Activated T-cell treated with anti-CD3 and anti-CD28 coated beads for 24 hours (primary cell): ENCODE measurements around the gene YIPF3.
"Not testable (repeated sequence)": the region's sequence is repeated elsewhere in the genome, so short reads cannot be mapped to it uniquely, and the experiment has no call there.

Experiments
- DNase-seq: peaks from one replicate; pipeline ENCODE4 v3.0.0-alpha.2; 2020; ENCODE audit warnings: low read depth

YIPF3 gene

DNA sequence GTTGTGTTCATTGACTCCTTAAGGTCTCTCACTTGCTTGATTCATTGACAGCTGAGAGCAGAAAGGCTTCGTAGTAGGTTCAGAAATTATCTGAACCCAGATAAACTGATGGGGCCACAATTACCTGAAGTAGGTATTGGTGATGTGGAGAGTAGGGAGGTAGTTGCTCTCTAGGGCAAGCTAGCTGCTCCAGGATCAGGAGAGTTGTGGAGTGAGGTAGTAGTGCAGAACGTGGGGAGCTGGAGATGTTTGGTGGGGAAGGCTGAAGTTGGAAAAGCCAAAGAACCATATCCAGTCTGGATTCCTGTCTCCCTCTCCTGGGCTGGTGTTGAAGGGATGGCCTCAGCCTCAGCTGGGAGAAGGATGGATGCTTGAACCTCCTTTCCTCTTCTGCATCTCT lies 23.5 kb downstream of the YIPF3 start:
- DNase-seq = no peak

DNA sequence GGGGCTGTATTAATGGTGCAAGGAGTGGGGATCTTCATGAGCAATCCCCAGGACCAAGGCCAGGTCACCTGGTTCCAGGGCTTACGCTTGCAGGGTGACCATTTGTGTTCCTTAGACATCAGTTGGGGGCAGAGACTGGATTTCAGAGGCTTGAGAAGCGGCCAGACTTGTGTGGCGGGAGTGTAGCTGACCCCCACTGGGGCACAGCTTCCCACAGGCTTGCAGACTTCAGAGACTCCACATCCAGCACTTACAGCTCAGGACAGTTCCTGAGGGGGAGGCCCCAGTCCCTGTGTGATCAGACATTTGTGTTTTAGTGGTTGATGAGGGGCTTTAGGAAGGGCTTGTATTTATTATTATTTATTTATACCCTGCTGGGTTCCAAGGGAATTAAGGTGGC lies 24.1 kb downstream of the YIPF3 start:
- DNase-seq = no peak

DNA sequence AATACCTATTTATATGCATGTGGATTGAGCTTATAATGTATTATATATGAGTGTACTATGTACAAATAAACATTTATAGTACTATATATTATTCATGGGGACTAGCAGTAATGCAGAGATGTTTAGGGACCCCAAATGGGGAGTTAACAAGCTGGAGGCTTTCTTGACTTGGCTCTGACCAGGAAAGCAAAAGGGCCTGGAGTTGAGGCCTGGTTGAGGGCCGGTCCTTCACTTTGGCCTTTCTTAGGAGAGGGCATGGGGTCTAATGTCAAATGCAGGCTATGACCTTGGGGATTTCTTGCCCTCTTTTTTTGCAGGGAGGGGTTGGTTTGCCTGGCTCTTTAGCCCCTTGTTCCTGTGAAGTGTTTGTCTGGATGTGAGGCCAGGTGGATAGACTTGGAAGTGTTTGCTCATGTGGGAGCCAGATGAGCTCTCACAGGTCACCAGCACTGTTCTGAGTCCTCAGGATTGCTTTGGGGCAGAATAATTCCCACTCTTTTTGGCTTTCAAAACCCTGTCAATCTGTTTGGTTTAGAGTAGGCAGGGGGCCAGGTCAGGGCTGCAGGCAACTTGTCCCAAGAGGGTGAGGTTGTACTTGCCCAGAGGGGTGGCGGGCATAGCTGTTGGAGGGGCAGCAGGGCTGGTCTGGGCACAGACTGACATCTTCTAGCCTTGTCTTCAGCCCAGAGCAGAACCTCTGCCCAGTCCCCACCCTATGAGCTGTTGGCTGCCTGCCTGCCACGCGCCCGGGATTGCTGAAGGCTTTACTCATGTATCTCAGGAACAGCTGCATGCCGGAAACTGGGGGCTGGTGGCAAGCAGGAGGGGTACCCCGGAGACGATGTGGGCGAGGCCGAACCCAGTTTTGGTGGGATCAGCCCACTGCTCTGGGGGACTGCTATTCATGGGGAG lies 24.7 kb downstream of the YIPF3 start:
- DNase-seq = no peak

DNA sequence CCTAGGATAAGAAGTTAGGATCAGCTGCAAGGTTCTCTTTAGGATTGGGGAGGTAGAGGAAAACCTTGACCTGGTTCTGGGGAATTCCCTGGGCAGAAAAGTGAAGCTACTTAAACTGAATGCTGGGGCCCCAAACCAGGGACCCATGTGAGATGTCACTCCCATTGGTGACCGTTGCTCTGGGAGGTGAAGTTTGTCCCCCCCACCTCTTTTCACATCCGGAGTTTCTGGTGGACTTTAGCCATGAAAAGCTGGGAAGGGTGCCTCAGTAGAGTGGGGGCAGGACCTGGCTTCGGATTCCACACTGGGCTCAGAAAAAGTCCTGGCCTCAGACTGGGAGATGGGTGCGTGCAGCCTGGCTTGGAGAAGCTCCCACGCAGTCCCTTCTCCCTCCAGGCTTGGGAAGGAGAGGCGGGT lies 26.2 kb downstream of the YIPF3 start:
- DNase-seq = no peak

DNA sequence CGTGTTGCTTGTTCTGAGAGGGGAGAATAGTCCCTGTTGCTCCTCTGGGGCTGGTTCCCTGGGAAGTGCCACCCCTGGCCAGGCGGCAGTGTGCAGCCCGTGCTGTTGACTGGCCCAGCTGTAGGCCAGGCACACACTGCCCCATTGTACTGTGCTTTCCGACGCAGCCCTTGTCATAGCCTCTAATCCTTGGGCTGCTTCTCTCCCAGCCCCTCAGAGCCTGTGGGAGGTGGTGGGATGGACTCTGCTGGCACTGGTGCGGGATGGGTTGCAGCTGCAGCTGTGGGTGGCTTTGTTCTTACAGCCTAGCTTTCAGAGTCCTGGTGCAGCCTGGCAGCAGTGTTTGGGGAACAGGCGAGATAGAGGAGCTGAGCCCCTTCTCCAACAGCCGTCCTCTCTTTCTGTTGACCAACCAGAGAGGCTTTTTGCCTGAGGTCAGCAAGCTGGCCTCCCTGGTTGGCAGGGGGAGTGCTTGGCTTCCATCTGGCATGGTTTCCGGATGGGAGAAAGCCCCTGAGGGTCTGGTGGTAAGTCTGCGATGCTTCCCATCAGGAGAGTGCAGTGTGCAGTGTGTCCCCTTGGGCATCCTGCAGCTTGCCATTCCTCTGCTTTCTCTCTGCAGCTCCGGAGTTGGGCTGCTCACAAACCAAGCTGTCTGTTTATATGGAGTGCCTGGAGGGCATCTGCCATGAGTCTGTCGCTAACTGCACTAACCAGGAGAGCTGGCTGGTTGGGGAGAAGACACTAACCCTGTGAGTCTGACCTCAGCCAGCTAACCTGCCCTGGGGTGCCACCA lies 27.3 kb downstream of the YIPF3 start:
- DNase-seq = no peak

DNA sequence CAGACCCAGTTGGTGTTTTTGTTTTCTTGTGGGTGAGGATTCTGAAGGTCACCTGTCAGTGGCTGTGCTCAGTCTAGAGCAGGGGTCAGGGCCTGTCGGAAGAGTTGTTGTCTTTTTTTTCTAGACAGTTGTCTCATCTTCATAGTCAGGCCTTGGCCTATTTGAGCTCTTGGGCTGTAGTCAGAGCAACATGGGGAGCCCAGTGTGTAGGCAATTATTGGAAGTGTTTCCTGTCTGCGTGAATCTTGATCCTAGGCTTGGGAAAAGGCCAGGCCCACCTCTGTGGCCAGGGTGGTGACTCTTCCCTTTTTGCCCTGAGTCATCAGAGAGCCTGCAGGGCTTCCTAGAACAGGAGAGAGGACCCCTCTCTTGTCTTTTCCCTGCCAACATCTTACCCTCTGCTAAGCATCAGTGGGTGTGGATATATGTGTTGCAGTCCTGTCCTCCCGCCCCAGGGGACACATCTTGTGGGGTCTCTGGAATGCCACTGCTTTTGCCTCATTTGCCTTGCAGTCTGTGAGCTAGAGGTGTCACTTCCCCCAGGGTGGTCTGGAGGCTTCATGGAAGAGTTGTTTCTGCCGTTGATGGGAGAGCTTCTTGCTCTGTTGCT lies 28.0 kb downstream of the YIPF3 start:
- DNase-seq = no peak

DNA sequence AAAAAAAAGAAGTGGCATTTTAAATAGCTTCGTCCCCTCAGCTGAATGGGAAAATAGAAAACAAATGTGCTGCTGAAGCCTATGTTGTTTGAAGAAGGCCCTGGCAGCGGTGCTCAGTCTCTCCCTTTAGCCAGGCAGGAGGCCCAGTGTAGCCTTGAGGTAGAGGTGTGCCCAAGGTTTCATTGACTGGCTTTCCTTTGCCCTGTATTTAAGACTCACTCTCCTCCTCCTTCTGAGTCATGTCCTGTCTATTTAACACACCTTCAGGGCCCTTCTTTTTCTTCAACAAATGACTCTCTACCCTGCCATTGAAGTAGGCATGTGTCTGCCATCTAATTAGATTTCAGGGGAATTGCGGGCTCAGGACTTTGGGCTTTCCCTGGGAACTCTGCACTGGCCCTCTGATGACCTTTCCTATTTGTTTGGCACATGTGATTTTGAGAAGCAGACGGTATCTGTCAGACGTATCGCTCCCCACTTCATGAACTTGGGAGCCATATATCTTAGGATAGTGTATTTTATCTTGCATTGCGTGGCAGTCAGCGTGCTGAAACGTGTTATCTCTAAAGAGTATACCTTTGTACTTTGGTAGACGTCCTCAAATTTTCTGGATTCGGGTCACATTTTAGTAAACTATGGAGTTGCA lies 35.0 kb downstream of the YIPF3 start:
- no peak for DNase-seq

DNA sequence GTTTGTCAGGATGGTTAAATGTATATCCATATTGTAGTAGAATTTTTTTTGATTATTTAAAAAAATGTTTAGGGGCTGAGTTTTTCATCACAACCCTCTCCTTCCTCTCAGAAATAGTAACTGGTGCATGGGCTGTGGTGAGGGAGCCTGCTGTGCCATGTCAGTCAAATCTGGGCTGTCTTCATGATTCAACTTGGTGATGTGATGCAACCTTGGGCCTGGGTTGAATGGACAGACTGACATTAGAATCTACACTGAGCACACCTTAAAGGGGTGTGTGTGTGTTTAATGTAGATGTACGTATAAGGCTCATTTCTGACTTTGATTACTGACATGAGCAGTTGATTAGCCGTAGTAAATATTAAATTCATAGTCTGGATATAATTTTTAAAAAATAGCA lies 35.7 kb downstream of the YIPF3 start:
- DNase-seq = no peak

DNA sequence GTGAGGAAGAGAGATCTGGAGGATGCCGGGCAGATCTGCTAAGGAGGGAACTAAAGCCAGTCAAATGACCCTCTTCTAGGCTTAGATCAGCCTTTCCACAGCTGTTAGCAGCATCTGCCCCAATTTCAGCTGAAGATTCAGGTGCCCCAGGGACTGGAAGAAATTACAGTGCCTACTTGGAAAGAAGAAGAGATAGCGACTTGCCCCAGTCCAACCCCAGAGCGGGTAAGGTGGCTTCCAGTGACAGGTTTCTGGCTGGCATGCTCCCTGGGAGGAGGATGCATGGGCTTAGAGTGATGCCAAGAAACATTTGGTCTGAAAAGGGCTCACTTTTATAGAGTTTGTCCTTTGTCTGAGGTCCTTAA lies 38.7 kb downstream of the YIPF3 start:
- no peak for DNase-seq

DNA sequence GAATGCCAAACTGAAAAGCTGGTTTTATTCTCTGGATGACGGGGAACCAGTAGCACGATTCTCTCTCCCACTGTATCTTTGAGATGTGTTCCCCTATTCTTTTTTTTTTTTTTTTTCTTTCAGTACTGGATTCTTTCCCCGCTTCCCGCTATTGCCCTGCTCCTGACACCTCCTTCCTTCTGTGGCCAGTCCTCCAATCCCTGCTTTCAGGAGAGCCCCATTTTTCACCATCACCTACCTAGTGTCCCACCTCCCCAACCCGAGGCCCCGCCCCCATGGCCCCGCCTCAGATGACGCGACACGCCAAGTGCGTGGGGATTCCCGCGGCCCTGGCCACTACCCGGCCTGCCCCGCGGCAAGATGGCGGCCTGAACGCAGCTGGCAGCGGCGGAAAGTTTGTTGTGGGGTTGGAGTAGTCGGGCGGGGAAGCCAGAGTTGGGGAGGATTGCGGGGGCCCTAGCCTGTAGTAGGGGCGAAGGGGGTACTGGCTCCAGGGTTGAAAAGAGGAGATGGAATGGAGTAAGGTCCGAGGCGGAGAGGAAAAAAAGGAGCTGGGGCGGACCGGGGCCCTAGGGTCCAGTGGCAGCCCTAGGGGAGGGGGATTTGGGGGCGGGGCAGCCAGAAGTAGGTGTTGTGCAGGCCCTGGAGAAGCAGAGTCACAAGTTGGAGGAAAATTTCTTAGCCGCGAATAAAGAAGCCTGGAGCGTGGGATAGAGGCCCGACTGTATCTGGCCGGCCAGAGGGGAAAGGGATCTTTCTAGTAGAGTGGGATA lies 39.3 kb downstream of the YIPF3 start, which contains the start of gene TJAP1:
TJAP1 (plus strand) TSS at position 336 of the 773 bp plus-strand sequence. CDS start 21,432 bp downstream, outside the sequence.
- peak; percentile 96 for DNase-seq

DNA sequence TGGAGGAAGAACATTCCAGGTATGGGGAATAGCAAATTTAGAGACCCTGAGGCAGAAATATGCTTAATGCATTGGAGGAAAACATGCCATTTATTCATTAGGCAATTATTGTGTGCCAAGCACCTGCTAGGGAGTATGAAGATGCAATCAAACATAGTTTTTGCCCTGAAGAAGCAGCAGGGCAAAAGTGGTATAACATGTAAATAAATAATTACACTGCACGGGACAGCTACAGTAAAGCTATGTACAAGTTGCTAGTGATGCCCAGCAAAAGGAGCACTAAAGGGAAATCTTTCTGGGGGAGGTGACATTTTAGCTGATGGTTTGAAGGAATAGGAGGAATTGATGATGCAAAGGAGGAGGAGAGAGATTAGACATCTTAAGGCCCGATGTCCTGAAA lies 40.0 kb downstream of the YIPF3 start:
- DNase-seq = no peak

DNA sequence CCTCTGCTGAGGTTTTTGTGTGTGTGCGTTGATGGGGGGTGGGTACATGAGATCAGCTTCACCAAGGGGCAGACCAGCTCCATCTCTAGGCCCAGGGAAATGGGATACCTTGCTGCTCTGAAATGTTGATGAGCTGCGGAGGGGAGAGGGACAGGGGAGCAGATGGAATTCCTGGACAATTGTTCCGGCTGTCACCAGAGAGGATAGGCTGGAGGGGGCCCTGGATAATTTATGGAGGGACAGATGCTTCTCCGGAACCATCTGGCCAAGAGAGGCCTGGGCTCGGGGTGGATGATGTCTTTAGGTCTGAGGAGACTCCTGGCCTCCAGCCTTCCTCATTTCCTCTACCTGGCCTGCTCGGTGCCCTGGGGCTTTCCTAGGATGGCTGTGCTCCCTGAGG lies 41.2 kb downstream of the YIPF3 start:
- DNase-seq = no peak

DNA sequence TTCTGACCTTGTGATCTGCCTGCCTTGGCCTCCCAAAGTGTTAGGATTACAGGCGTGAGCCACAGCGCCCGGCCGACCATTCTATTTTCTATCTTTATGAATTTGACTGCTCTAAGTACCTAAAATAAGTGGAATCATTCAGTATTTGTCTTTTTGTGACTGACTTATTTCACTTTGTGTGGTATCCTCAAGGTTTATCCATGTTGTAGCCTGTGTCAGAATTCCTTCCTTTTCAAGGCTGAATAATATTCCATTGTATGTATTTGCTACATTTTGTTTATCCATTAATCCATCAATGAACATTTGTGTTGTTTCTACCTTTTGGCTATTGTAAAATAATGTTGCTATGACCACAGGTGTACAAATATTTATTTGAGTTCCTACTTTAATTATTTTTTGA lies 44.2 kb downstream of the YIPF3 start:
- DNase-seq = no peak

DNA sequence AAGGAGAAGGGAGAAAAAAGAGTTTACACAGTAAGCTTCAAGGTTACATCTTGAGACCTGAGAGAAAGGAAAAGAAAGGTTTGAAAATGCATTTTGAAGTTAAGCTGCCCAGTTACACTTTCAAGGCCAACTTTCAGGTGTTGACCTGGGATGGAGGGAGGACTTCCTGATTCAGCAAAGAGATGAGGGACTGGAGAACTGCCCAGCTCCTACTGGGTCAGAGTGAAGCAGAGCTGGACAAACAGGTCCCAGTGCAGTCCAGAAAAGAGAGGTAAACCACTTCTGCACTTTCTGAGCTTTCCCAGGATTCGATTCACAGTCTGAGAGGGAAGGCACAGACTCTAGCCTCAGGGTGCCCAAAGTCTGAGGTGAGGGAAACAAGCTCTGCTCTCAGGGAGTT lies 45.3 kb downstream of the YIPF3 start:
- no peak for DNase-seq

DNA sequence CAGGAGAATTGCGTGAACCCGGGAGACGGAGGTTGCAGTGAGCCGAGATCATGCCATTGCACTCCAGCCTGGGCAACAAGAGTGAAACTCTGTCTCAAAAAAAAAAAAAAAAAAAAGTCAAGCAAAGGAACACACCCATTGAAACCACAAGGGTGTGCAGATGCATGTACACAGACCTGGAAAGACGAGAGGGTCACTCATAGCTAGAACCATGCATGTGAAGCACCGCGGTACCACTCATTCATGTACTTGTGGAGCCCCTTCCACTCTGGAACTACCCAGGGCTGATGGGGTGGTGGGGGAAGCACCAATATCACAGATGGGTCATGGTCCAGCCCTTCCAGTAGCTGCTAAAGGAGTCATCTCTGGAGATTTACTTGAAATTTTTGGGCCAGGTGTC lies 46.8 kb downstream of the YIPF3 start:
- DNase-seq = no peak

DNA sequence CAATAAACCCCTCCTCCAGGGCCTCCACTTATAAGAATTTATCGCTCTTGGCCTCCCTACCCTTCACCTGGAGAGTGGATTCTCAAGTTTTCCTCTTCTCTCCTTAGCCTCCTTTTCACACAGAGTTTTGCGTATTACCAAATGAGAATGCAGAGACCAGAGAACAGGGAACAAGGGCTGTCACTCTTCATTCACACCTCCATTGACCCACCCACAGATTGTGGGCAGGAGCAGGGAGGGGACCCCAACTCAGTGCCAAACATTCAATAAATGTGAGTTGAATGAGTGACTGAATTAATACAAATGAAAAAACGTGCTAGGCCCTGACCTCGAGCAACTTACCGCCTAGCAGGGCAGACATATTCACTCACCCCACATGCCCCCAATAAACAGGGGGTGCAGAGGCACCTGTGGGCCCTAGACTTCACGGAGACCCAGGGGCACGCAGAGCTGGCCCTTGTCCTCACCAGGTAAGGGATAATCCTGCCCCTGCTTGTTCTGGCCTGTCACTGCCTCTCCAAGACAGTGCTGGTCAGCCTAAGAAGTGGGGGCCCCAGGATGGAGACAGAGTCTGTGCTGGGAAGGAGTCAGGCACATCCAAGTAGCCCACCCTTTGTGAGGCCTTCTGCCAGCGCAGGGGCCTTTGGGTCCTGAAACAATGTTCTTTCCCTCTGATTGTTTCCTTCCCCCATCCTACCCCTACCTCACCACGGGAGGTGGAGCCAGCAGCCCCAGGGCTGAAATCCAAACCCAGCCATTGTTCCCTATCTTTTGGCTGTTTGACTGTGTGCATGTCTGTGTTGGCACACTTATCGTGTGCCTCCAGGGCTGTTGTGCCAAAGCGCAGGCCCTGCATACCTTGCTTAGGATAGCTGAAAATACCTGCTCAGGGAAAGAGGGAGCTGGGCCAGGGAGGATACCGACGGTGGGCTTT lies 47.7 kb downstream of the YIPF3 start:
- DNase-seq = no peak

DNA sequence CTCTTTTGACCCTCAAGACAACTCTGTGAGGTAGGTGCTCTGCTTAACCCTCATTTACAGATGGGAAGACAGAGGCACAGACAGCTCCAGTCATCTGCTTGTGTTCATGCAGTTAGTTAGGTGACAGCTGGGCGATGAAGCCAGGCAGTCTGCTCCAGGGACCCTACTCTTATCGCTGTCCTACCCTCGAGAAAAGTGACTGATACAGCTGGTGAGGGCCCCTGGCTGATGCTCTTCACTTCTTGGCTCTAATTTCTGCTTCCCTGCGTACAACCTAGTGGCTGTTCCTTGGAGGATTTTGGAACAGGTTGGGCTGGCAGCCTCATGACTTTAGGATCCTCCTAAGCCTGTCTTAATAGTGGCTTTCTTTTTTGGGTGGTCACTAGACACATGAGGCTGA lies 48.5 kb downstream of the YIPF3 start:
- no peak for DNase-seq

DNA sequence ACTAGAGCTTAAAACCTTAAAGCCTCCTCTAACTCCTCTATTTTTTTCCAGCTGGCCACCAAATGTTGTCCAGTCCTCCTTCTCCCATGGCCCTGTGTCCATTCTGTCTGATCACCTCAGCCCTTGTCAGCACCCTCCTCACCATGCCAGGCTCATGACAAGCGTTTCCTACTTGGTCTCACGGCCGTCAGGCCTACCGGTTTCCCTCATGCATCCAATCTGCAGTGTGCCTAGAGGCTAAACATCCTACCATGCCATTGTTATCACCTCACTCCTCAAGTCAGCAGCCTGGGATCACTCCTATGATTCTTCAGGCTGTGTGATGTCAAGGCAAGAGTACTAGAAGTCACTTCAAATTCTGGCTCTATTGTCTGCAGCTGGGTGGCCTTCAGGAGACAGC lies 49.0 kb downstream of the YIPF3 start:
- DNase-seq = no peak

DNA sequence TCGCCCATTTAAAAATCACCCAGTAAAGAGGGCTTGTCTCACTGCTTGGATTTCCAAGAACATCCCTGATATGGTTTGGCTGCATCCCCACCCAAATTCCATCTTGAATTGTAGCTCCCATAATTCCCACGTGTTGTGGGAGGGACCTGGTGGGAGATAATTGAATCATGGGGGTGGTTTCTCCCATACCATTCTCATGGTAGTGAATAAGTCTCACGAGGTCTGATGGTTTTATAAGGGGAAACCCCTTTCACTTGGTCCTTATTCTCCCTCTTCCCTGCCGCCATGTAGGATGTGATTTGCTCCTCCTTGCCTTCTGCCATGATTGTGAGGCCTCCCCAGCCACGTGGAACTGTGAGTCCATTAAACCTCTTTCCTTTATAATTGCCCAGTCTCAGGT lies 49.5 kb downstream of the YIPF3 start:
- not testable (repeated sequence) for DNase-seq

DNA sequence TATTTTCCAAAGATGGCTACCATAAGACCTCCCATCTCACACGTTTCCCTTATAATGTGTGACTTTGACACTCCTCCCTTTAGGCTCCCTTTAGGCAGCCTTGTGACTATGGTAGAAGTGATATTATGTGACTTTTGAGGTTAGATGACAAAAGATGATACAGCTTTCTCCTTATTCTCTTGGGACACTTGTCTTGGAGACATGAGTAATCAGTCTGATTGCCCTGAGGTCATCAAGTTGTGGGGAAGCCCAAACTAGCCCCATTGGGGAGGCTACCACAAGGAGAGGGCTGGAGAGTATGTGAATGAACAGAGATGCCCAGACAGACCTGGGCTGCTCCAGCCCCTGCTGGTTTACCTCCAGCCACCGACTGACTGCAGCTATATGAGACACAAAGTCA lies 50.8 kb downstream of the YIPF3 start:
- DNase-seq = no peak
